HepG2 (cell line): ENCODE measurements around the gene DUS1L. TPM values are rescaled to one million over a fixed set of nuclear protein-coding genes. Genes with fewer than 3 reads are reported as not detected.

Source experiments
- CENPT ChIP-seq: sonication (generic); formaldehyde crosslinking; IDR thresholded peaks from 2 replicates; pipeline ENCODE4 v1.8.0; 2022; ENCODE audit warnings: low read depth, mild to moderate bottlenecking, moderate library complexity, missing genetic modification reagents
- FLYWCH1 ChIP-seq: sonication (generic); formaldehyde crosslinking; IDR thresholded peaks from 2 replicates; pipeline ENCODE4 v1.8.1; 2023; ENCODE audit warnings: mild to moderate bottlenecking, missing genetic modification reagents
- GABPA ChIP-seq, 2 experiments: IDR thresholded peaks; 2 replicates each; pipeline ENCODE4 v1.6.1; 2011 to 2016; ENCODE audit warnings: low read depth in 2 of 2, low read length in 1 of 2, missing biosample characterization in 1 of 2, missing genetic modification characterization in 1 of 2
- HMG20A ChIP-seq: IDR thresholded peaks from 2 replicates; pipeline ENCODE4 v1.6.1; 2016; ENCODE audit warnings: borderline replicate concordance
- HNRNPL ChIP-seq: fragments of 200-400 bp; formaldehyde crosslinking; IDR thresholded peaks from 2 replicates; pipeline ENCODE4 v1.6.1; 2017; ENCODE audit warnings: mild to moderate bottlenecking, low read depth, low read length
- IKZF5 ChIP-seq: IDR thresholded peaks from 2 replicates; pipeline ENCODE4 v1.6.1; 2018; ENCODE audit warnings: missing genetic modification reagents, mild to moderate bottlenecking, missing compliant biosample characterization
- MIXL1 ChIP-seq: IDR thresholded peaks from 2 replicates; pipeline ENCODE4 v1.6.1; 2016
- POGZ ChIP-seq: sonication (generic); formaldehyde crosslinking; IDR thresholded peaks from 2 replicates; pipeline ENCODE4 v1.4.0; 2020; ENCODE audit warnings: mild to moderate bottlenecking, missing genetic modification reagents
- RBM39 ChIP-seq: fragments of 200-400 bp; formaldehyde crosslinking; IDR thresholded peaks from one replicate; pipeline ENCODE4 v1.6.1; 2018; ENCODE audit warnings: antibody characterized with exemption, mild to moderate bottlenecking, low read depth, low read length; ENCODE audit not compliant: poor library complexity, severe bottlenecking
- SOX6 ChIP-seq, 2 experiments: fragments of 450-650 bp in 1 of 2; sonication (generic) in 1 of 2; formaldehyde crosslinking in 1 of 2; IDR thresholded peaks; 2 replicates each; pipeline versions ENCODE4 v1.4.0 to v1.6.1; 2017 to 2020; ENCODE audit warnings: antibody characterized with exemption in 1 of 2, mild to moderate bottlenecking in 1 of 2, missing genetic modification reagents in 1 of 2
- SUZ12 ChIP-seq: fragments of 150-350 bp; IDR thresholded peaks from 2 replicates; pipeline ENCODE4 v1.6.1; 2014; ENCODE audit warnings: low read depth, low read length
- TARDBP ChIP-seq: sonication (generic); formaldehyde crosslinking; IDR thresholded peaks from 2 replicates; pipeline ENCODE4 v1.8.0; 2022; ENCODE audit warnings: mild to moderate bottlenecking, missing genetic modification reagents
- THRA ChIP-seq: sonication (generic); formaldehyde crosslinking; IDR thresholded peaks from 2 replicates; pipeline ENCODE4 v1.4.0; 2020; ENCODE audit warnings: missing genetic modification reagents, borderline replicate concordance
- THYN1 ChIP-seq: sonication (generic); formaldehyde crosslinking; IDR thresholded peaks from 2 replicates; pipeline ENCODE4 v1.8.1; 2023; ENCODE audit warnings: low read depth, mild to moderate bottlenecking, moderate library complexity, missing genetic modification reagents, borderline replicate concordance
- YEATS4 ChIP-seq: sonication (generic); formaldehyde crosslinking; IDR thresholded peaks from 2 replicates; pipeline ENCODE4 v1.4.0; 2020; ENCODE audit warnings: missing genetic modification reagents, borderline replicate concordance
- ZKSCAN8 ChIP-seq: IDR thresholded peaks from 2 replicates; pipeline ENCODE4 v1.6.1; 2016; ENCODE audit warnings: borderline replicate concordance, missing genetic modification reagents, missing compliant biosample characterization
- ZNF101 ChIP-seq: sonication (generic); formaldehyde crosslinking; IDR thresholded peaks from 2 replicates; pipeline ENCODE4 v1.4.0; 2020; ENCODE audit warnings: mild to moderate bottlenecking, low read depth, missing genetic modification reagents, borderline replicate concordance
- ZNF281 ChIP-seq: sonication (generic); formaldehyde crosslinking; IDR thresholded peaks from 2 replicates; pipeline ENCODE4 v1.4.0; 2020; ENCODE audit warnings: missing genetic modification reagents, borderline replicate concordance
- ZNF350 ChIP-seq: sonication (generic); formaldehyde crosslinking; IDR thresholded peaks from 2 replicates; pipeline ENCODE4 v1.4.0; 2020; ENCODE audit warnings: mild to moderate bottlenecking, low read depth, missing genetic modification reagents, borderline replicate concordance
- ZNF354B ChIP-seq: sonication (generic); formaldehyde crosslinking; IDR thresholded peaks from 2 replicates; pipeline ENCODE4 v1.8.0; 2022; ENCODE audit warnings: mild to moderate bottlenecking, missing genetic modification reagents
- ZNF709 ChIP-seq: sonication (generic); formaldehyde crosslinking; IDR thresholded peaks from 2 replicates; pipeline ENCODE4 v1.5.0; 2020; ENCODE audit warnings: mild to moderate bottlenecking, missing genetic modification reagents
- polyA plus RNA-seq, 8 experiments: library from polyadenylated mRNA; depleted of rRNA in 3 of 8; stranded (reverse) in 7 of 8; unstranded in 1 of 8; fragments of >200 nt; fragmentation: Illumina TruSeq in 4 of 8; extraction: Trizol in 4 of 8; gene quantifications; 2 replicates each; pipeline versions ENCODE4 v1.2.1 to v1.2.3, GENCODE V29; 2011 to 2016; ENCODE audit warnings: low read depth in 4 of 8, missing spikeins in 1 of 8, mixed read lengths in 1 of 8; ENCODE audit not compliant: insufficient read depth in 1 of 8
- total RNA-seq, 5 experiments: library from RNA; depleted of rRNA; stranded (reverse); fragments of >200 nt; fragmentation: Illumina TruSeq; extraction: Trizol; gene quantifications; 2 replicates each; pipeline ENCODE4 v1.2.3, GENCODE V29; 2016; ENCODE audit warnings: low read depth in 1 of 5
- TF ChIP-seq, protein P1 (sequence below): sonication (generic); formaldehyde crosslinking; IDR thresholded peaks from 2 replicates; pipeline ENCODE4 v1.8.1; 2023; ENCODE audit warnings: mild to moderate bottlenecking, missing genetic modification reagents, borderline replicate concordance

The DUS1L gene
- total and polyA plus RNA-seq, 2 of the 13 experiments (the other 11 are each of a cell fraction or from before 2014, with no cell fraction given): 81.0 to 109 TPM

DNA sequence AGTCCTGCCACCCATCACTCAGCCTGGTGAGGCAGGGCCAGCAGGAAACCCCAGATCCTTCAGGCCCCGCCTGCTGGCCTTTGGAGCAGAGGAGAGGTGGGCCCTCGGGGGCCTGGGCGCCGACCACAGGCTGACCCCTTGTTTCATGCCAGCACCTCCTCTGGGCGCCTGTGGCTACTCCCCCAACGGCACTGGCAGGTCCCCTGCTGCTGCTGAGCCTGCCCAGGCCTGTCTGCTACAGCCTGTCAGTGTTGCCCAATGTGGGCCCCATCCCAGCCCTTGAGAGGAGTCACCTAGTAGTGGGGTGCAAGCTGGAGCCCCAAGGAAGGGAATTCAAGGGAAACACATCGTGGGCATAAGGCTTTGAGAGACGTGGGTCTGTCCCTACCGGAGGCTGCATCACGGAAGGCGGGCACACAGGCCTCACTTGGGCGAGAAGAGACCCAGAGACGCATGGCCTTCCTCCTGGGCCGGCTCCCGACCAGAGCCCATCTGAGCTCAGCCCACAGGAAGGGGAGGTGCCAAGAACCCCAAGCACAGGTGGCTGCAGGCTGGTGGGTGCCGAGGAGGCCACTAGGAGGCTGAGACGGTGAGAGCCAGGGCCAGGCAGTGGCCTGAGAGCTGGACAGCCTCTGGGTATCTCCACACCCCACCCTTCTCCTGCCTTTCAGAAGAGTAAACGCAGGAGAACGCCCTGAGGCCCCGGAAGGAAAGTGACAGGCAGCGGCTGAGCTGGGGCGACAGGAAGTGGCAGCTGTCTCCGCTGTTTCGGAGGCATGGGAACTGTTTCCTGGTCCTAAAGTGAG is 40.5 kb upstream of the DUS1L start (continued):
- TF ChIP-seq THRA (CRISPR knock-in tag) (0 out of 2 replicates have a peak, but pooled peaks have one; percentile 11), THYN1 (CRISPR knock-in tag) (no peak), FLYWCH1 (CRISPR knock-in tag) (no peak), GABPA (IDR thresholded peaks at IDR 0.05; ENCODE audit: low read depth, low read length) (no peak), GABPA (CRISPR knock-in tag; IDR thresholded peaks at IDR 0.05; ENCODE audit: low read depth) (peak; percentile 85), YEATS4 (CRISPR knock-in tag) (peak; percentile 93), ZNF101 (CRISPR knock-in tag) (no peak), ZNF281 (CRISPR knock-in tag) (0 out of 2 replicates have a peak, but pooled peaks have one; percentile 10), HMG20A (CRISPR knock-in tag) (peak; percentile 58; the same call in 1 of the 2 replicates), MIXL1 (CRISPR knock-in tag) (peak; percentile 67), POGZ (CRISPR knock-in tag) (peak; percentile 22; the same call in 1 of the 2 replicates), SUZ12 (no peak), ZNF354B (CRISPR knock-in tag) (no peak; the same call in 1 of the 2 replicates), RBM39 (peak; percentile 93), ZNF350 (CRISPR knock-in tag) (peak; percentile 61; the same call in 1 of the 2 replicates), TARDBP (CRISPR knock-in tag) (peak; percentile 94), ZKSCAN8 (CRISPR knock-in tag) (peak; percentile 81; the same call in 1 of the 2 replicates), HNRNPL (peak; percentile 93), SOX6 (IDR thresholded peaks at IDR 0.05) (no peak), SOX6 (CRISPR knock-in tag; IDR thresholded peaks at IDR 0.05) (peak; percentile 61; the same call in 1 of the 2 replicates), CENPT (CRISPR knock-in tag) (peak; percentile 82; the same call in 1 of the 2 replicates), IKZF5 (CRISPR knock-in tag) (peak; percentile 92), ZNF709 (peak; percentile 62)
- TF ChIP-seq, protein P1, sequence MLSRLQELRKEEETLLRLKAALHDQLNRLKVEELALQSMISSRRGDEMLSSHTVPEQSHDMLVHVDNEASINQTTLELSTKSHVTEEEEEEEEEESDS (CRISPR knock-in tag): peak; percentile 6
